Right atrium auricular region (tissue), 2 donors: Measurements from ENCODE around the gene SH3BP5L. TPM values are rescaled to one million over a fixed set of nuclear protein-coding genes. Genes with fewer than 3 reads are reported as not detected.
A peak's percentile ranks its signal among the peaks of the same experiment; 100 is the strongest.

Experiments
- DNase-seq: peaks from one replicate; pipeline ENCODE4 v3.0.0-alpha.2; 2019; ENCODE audit warnings: low spot score
- H3K27ac ChIP-seq, 2 donors: fragments of 200-600 bp; sonication (generic); 1 replicate in 1 of 2; 2 replicates in 1 of 2; pipeline ENCODE4 v1.5.1; 2016 to 2019
- H3K27me3 ChIP-seq, 2 donors: fragments of 200-600 bp; sonication (generic); one replicate each; pipeline versions ENCODE4 v1.5.1 to v1.6.0; 2017 to 2019
- H3K36me3 ChIP-seq: fragments of 200-600 bp; sonication (generic); one replicate; pipeline ENCODE4 v1.5.1; 2016
- H3K4me1 ChIP-seq, 2 donors: fragments of 200-600 bp; sonication (generic); one replicate each; pipeline versions ENCODE4 v1.5.1 to v1.6.0; 2017 to 2019
- H3K4me3 ChIP-seq, 2 donors: fragments of 200-600 bp; sonication (generic); 1 replicate in 1 of 2; 2 replicates in 1 of 2; pipeline ENCODE4 v1.5.1; 2017 to 2019; ENCODE audit warnings: mild to moderate bottlenecking in 1 of 2, moderate library complexity in 1 of 2
- H3K9me3 ChIP-seq, 2 donors: fragments of 200-600 bp; sonication (generic); one replicate each; pipeline ENCODE4 v1.5.1; 2019
- CTCF ChIP-seq, 2 donors: fragments of 200-600 bp; sonication (generic); IDR thresholded peaks; one replicate each; pipeline ENCODE4 v1.5.1; 2019; ENCODE audit warnings: antibody characterized with exemption in 2 of 2
- total RNA-seq, 2 donors: library from RNA; depleted of rRNA; stranded (reverse); fragments of >200 nt; gene quantifications; one replicate each; pipeline ENCODE4 v1.1.0, GENCODE V29; 2016

Gene SH3BP5L
- total RNA-seq, 2 donors from 2014 or later = 13.6 to 18.5 TPM

GRCh38 chr1:248839168-248839555, 13.4 kb upstream of the SH3BP5L start:
- Histone ChIP-seq H3K36me3 (no peaks in the 10 kb centered on the region), H3K4me3 (peak overlapping the region; percentile 94 to 96), H3K27me3 (no peaks in the 10 kb centered on the region), H3K27ac (peak overlapping the region; percentile 100), H3K4me1 (peaks cover 0 to 54% of the 10 kb centered on the region in 2 donors), H3K9me3 (no peaks in the 10 kb centered on the region)
- no peak for TF ChIP-seq CTCF (IDR thresholded peaks at IDR 0.05)
- no peak for DNase-seq

- H3K9me3 ChIP-seq = no peaks in the 10 kb centered on the region
- H3K27me3 ChIP-seq = no peaks in the 10 kb centered on the region
- H3K36me3 ChIP-seq = no peaks in the 10 kb centered on the region
- peak overlapping the region; percentile 94 to 96 for H3K4me3 ChIP-seq
- peak overlapping the region; percentile 100 for H3K27ac ChIP-seq
- peak; percentile 93 for DNase-seq
- TF ChIP-seq CTCF (IDR thresholded peaks at IDR 0.05) = no peak
- peaks cover 0 to 49% of the 10 kb centered on the region in 2 donors for H3K4me1 ChIP-seq
Measured at GRCh38 chr1:248838357-248839167, 12.8 kb upstream of the SH3BP5L start.

GRCh38 chr1:248837781-248838356, 12.2 kb upstream of the SH3BP5L start, which contains the start of gene ZNF672:
Gene ZNF672, plus strand, starts transcription at chr1:248838224. Its CDS starts 9,051 bp downstream, at chr1:248847275.
- H3K36me3 ChIP-seq = no peaks in the 10 kb centered on the region
- TF ChIP-seq CTCF (IDR thresholded peaks at IDR 0.05) = no peak
- peak; percentile 99 for DNase-seq
- peak within 1 kb of the TSS; percentile 100 for H3K27ac ChIP-seq
- H3K4me1 ChIP-seq = peaks cover 0 to 43% of the 10 kb centered on the region in 2 donors
- H3K9me3 ChIP-seq = no peaks in the 10 kb centered on the region
- peak within 1 kb of the TSS; percentile 94 to 96 for H3K4me3 ChIP-seq
- no peaks in the 10 kb centered on the region for H3K27me3 ChIP-seq

GRCh38 chr1:248837045-248837780, 11.5 kb upstream of the SH3BP5L start:
- Histone ChIP-seq H3K27ac (peak overlapping the region; percentile 100), H3K4me1 (peaks cover 0 to 36% of the 10 kb centered on the region in 2 donors), H3K9me3 (no peaks in the 10 kb centered on the region), H3K4me3 (peak overlapping the region; percentile 94 to 96), H3K36me3 (no peaks in the 10 kb centered on the region), H3K27me3 (no peaks in the 10 kb centered on the region)
- no peak for DNase-seq
- TF ChIP-seq CTCF (IDR thresholded peaks at IDR 0.05) = no peak

- H3K27ac ChIP-seq = no peak overlapping the region
- H3K4me3 ChIP-seq = no peak overlapping the region
- H3K4me1 ChIP-seq = peaks cover 0 to 10% of the 10 kb centered on the region in 2 donors
- no peak for TF ChIP-seq CTCF (IDR thresholded peaks at IDR 0.05)
- no peak for DNase-seq
- no peaks in the 10 kb centered on the region for H3K36me3 ChIP-seq
- H3K27me3 ChIP-seq = no peaks in the 10 kb centered on the region
- H3K9me3 ChIP-seq = no peaks in the 10 kb centered on the region
Measured at GRCh38 chr1:248834343-248834940, 8.7 kb upstream of the SH3BP5L start.
